Neuronal stem cell (in vitro differentiated cells): Measurements from ENCODE around the gene TOX2.

Source experiments
- DNase-seq: peaks from one replicate; pipeline ENCODE4 v3.0.0-alpha.2; 2013; ENCODE audit warnings: low spot score
- H2AFZ ChIP-seq: one replicate; pipeline ENCODE4 v1.6.1; 2013; ENCODE audit warnings: mild to moderate bottlenecking, low read length, inconsistent platforms
- H2AK5ac ChIP-seq: 2 replicates; pipeline ENCODE4 v1.6.1; 2013; ENCODE audit warnings: low read depth, mild to moderate bottlenecking, inconsistent platforms, low read length, moderate library complexity, mixed read lengths
- H2BK120ac ChIP-seq: 2 replicates; pipeline ENCODE4 v1.6.1; 2013; ENCODE audit warnings: low read depth, mild to moderate bottlenecking, inconsistent platforms, low read length, moderate library complexity, mixed read lengths
- H2BK12ac ChIP-seq: one replicate; pipeline ENCODE4 v1.6.1; 2013; ENCODE audit warnings: low read length, inconsistent platforms
- H2BK15ac ChIP-seq: 2 replicates; pipeline ENCODE4 v1.6.1; 2013; ENCODE audit warnings: mild to moderate bottlenecking, low read length, inconsistent platforms, mixed read lengths
- H2BK5ac ChIP-seq: one replicate; pipeline ENCODE4 v1.6.1; 2013; ENCODE audit warnings: inconsistent platforms, mild to moderate bottlenecking, low read length, moderate library complexity
- H3K14ac ChIP-seq: one replicate; pipeline ENCODE4 v1.6.1; 2013; ENCODE audit warnings: low read length, inconsistent platforms
- H3K18ac ChIP-seq: 2 replicates; pipeline ENCODE4 v1.6.1; 2013; ENCODE audit warnings: low read length, inconsistent platforms
- H3K23ac ChIP-seq: 2 replicates; pipeline ENCODE4 v1.6.1; 2013; ENCODE audit warnings: low read depth, mild to moderate bottlenecking, mixed read lengths, low read length, inconsistent platforms; ENCODE audit not compliant: poor library complexity
- H3K27ac ChIP-seq: replicated peaks from 3 replicates; pipeline ENCODE4 v1.5.1; 2013; ENCODE audit warnings: low read length, inconsistent platforms
- H3K27me3 ChIP-seq, 3 experiments: 2 replicates each; pipeline ENCODE4 v1.6.1; 2013; ENCODE audit warnings: low read length in 3 of 3, mild to moderate bottlenecking in 2 of 3, inconsistent platforms in 1 of 3, low read depth in 1 of 3, mixed read lengths in 1 of 3, moderate library complexity in 1 of 3; ENCODE audit not compliant: control insufficient read depth in 3 of 3, insufficient read depth in 3 of 3
- H3K36me3 ChIP-seq, 2 donors: replicated peaks in 1 of 2; 2 replicates each; pipeline ENCODE4 v1.6.1; 2013; ENCODE audit warnings: low read length in 2 of 2; ENCODE audit not compliant: control insufficient read depth in 2 of 2, insufficient read depth in 2 of 2
- H3K4ac ChIP-seq: 2 replicates; pipeline ENCODE4 v1.6.1; 2013; ENCODE audit warnings: inconsistent platforms, mild to moderate bottlenecking, low read length, moderate library complexity
- H3K4me1 ChIP-seq, 2 donors: 1 replicate in 1 of 2; 2 replicates in 1 of 2; pipeline ENCODE4 v1.6.1; 2013; ENCODE audit warnings: low read length in 2 of 2, low read depth in 1 of 2; ENCODE audit not compliant: control insufficient read depth in 2 of 2, insufficient read depth in 1 of 2
- H3K4me2 ChIP-seq: one replicate; pipeline ENCODE4 v1.6.1; 2013; ENCODE audit warnings: mild to moderate bottlenecking, low read length, inconsistent platforms; ENCODE audit not compliant: insufficient read depth, poor library complexity, severe bottlenecking
- H3K4me3 ChIP-seq, 2 donors: 2 replicates each; pipeline ENCODE4 v1.5.1; 2013; ENCODE audit warnings: low read length in 2 of 2, mild to moderate bottlenecking in 2 of 2, inconsistent platforms in 1 of 2, moderate library complexity in 1 of 2
- H3K79me1 ChIP-seq: one replicate; pipeline ENCODE4 v1.6.1; 2013; ENCODE audit warnings: low read depth, mild to moderate bottlenecking, inconsistent platforms, low read length, moderate library complexity
- H3K9ac ChIP-seq: one replicate; pipeline ENCODE4 v1.6.1; 2013; ENCODE audit warnings: mild to moderate bottlenecking, low read depth, low read length, inconsistent platforms; ENCODE audit not compliant: poor library complexity
- H3K9me3 ChIP-seq, 2 donors: replicated peaks in 1 of 2; 2 replicates each; pipeline versions ENCODE3 to v1.6.1; 2013; ENCODE audit warnings: low read length in 2 of 2, mild to moderate bottlenecking in 2 of 2, inconsistent platforms in 1 of 2, low read depth in 1 of 2, mixed read lengths in 1 of 2, moderate library complexity in 1 of 2; ENCODE audit not compliant: control insufficient read depth in 2 of 2, insufficient read depth in 1 of 2
- H4K8ac ChIP-seq: one replicate; pipeline ENCODE4 v1.6.1; 2013; ENCODE audit warnings: low read depth, mild to moderate bottlenecking, inconsistent platforms, low read length, moderate library complexity
- H4K91ac ChIP-seq: one replicate; pipeline ENCODE4 v1.6.1; 2013; ENCODE audit warnings: low read length, low read depth, mild to moderate bottlenecking, inconsistent platforms; ENCODE audit not compliant: poor library complexity
- WGBS, 2 donors: extraction: QIAGEN DNeasy Blood & Tissue Kit; methylation state at CpG; one replicate each; pipeline ENCODE4 v1.1.7; 2013; ENCODE audit warnings: missing lambda C conversion rate in 2 of 2, mixed read lengths in 1 of 2; ENCODE audit not compliant: insufficient read length in 2 of 2, insufficient replicate concordance in 1 of 2; ENCODE audit errors: extremely low coverage in 2 of 2; 5-methylcytosine and 5-hydroxymethylcytosine counted together

TOX2 gene

DNA sequence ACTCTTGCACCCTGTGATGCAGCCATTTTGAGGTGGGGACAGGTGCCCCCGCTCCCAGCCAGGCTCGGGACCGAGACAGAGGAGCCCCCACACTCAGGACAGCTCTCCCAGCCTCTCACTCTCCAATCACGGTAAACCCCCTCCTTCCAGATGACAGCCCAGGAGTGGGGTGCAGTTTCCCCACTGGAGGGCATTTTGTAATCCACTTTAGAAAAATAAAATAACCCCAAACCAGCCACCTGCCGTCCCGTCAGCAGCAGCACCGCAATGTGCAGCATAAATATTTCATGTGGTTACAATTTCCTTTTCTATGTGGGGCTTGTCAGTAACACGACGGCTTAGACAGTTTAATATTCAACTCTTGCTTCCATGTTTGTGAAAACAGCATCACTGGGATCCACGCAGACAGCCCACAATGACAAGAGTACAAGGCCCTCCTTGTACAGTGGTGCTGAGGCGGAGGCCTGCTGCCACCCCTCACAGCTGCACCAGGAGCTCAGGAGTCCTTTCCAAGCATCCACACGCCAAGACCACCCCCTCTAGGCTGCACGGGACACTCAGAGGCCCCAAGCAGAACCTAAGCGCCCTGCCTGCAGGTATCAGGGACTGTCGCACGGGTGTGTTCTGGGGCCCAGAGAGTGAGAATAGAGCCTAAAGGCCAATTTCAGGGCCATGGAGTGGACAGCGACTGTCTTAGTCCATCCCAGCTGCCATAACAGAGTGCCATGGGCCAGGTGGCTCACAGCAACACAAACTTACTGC, 155.7 kb downstream of the TOX2 start:
- no CpG with 5 or more reads among the region's 17 CpGs for WGBS, 2 donors

DNA sequence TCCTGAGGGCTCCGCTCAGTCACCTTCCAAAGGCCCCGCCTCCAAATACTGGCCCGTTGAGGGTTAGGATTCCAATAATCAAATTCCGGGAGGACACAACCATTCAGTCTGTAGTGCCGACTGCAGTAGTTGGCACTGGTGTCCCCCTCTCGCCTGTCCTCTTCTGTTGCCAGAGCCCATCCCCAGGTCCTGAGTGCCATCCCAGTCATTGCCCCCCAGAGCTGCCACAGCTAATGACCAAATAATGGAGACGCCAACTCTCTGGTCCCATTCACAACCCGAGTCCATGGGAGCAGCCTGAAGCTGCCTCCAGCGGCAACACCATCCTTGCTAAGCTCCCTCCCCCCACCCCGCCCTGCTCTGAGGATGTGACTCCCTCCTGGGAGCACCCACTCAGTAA, 156.4 kb downstream of the TOX2 start:
- Histone ChIP-seq H4K91ac (no peak overlapping the region), H2AK5ac (no peak overlapping the region), H3K9me3 (no peaks in the 10 kb centered on the region), H3K18ac (no peak overlapping the region), H2BK15ac (no peak overlapping the region), H3K79me1 (peaks cover 2% of the 10 kb centered on the region), H3K23ac (no peak overlapping the region), H3K4ac (no peak overlapping the region), H3K4me1 (peaks cover 0 to 3% of the 10 kb centered on the region in 2 donors), H3K27ac (no peak overlapping the region), H3K14ac (no peak overlapping the region), H3K4me2 (no peak overlapping the region), H4K8ac (no peak overlapping the region), H3K4me3 (no peak overlapping the region), H2BK120ac (no peak overlapping the region), H2BK12ac (no peak overlapping the region), H2BK5ac (no peak overlapping the region), H3K9ac (no peak overlapping the region), H3K36me3 (no peaks in the 10 kb centered on the region), H2AFZ (no peak overlapping the region), H3K27me3 (peaks cover 0 to 8% (median 2%) of the 10 kb centered on the region in 3 experiments)
- no peak for DNase-seq
- no CpG with 5 or more reads among the region's 10 CpGs for WGBS, 2 donors

More for the DNA sequence above, 155.7 kb downstream of the TOX2 start:
- H2BK12ac ChIP-seq = no peak overlapping the region
- no peak overlapping the region for H2AK5ac ChIP-seq
- no peak overlapping the region for H3K9ac ChIP-seq
- peak overlapping the region; percentile 57 for H3K14ac ChIP-seq
- H2BK15ac ChIP-seq = no peak overlapping the region
- H3K4me2 ChIP-seq = no peak overlapping the region
- H3K27me3 ChIP-seq = peaks cover 0 to 8% (median 2%) of the 10 kb centered on the region in 3 experiments
- H2BK120ac ChIP-seq = no peak overlapping the region
- no peak overlapping the region for H3K4ac ChIP-seq
- H2AFZ ChIP-seq = no peak overlapping the region
- no peaks in the 10 kb centered on the region for H3K9me3 ChIP-seq
- H2BK5ac ChIP-seq = no peak overlapping the region
- peaks cover 0 to 3% of the 10 kb centered on the region in 2 donors for H3K4me1 ChIP-seq
- H3K23ac ChIP-seq = peak overlapping the region; percentile 25
- H3K36me3 ChIP-seq = no peaks in the 10 kb centered on the region
- DNase-seq = no peak
- no peak overlapping the region for H3K18ac ChIP-seq
- no peak overlapping the region for H4K91ac ChIP-seq
- H4K8ac ChIP-seq = no peak overlapping the region
- no peak overlapping the region for H3K4me3 ChIP-seq
- H3K79me1 ChIP-seq = peaks cover 2% of the 10 kb centered on the region
- H3K27ac ChIP-seq = no peak overlapping the region

DNA sequence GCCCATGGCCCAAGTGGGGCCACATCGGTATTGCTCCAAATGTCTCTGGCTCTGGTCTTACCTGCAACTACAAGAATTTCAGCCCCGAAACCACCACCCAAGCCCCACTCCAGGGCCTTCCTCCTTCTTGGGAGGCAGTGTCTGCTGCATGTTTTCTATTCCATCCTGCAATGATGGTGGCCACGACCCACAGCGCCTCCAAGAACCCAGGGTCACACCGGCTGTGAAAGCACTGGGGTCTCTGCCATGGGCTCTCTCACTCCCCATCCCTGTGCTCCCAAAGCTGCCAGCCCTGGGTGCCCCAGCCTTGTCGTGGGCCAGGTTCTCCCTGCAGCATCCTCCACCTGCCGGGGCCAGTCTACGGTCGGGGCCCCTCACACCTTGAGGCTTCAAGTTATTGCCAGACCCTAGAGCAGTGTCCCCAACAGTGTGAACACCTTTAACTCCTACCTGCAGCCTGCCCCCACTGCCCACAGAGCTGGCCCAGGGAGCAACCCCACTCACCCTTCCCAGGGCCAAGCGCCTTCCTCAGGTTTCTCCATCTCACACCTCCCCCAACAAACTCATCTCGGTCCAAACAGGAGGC, 157.0 kb downstream of the TOX2 start:
- Histone ChIP-seq H3K9ac (no peak overlapping the region), H3K4me2 (no peak overlapping the region), H3K4me3 (no peak overlapping the region), H2BK15ac (no peak overlapping the region), H3K79me1 (peaks cover 2% of the 10 kb centered on the region), H2BK5ac (no peak overlapping the region), H4K91ac (no peak overlapping the region), H3K9me3 (no peaks in the 10 kb centered on the region), H2AFZ (no peak overlapping the region), H4K8ac (no peak overlapping the region), H3K4me1 (peaks cover 0 to 3% of the 10 kb centered on the region in 2 donors), H2BK120ac (no peak overlapping the region), H3K18ac (peak overlapping the region; percentile 41), H3K27me3 (peaks cover 0 to 8% (median 2%) of the 10 kb centered on the region in 3 experiments), H3K14ac (peak overlapping the region; percentile 75), H3K36me3 (no peaks in the 10 kb centered on the region), H2BK12ac (no peak overlapping the region), H3K4ac (no peak overlapping the region), H3K27ac (no peak overlapping the region), H2AK5ac (no peak overlapping the region), H3K23ac (peak overlapping the region; percentile 47)
- no CpG with 5 or more reads among the region's 11 CpGs for WGBS, 2 donors
- no peak for DNase-seq

DNA sequence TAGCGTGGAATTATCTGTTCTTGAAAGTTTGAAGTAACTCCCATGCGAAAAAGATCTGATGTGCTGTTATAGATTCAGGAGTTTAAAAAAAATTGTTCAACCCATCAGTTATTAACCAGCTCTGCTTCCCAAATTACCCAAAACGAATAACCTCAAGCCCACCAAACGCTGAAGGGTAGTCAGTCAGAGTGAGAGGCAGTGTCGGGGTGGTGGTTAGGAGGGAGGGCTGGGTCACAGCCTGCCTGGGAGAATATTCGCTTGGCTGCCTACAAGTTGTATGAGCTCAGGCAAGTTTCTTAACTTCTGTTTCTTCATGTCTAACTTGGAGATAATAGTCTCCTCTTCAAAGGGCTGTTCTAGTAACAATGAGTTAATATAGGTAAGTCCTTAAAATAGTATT, 157.7 kb downstream of the TOX2 start:
- Histone ChIP-seq H4K8ac (no peak overlapping the region), H3K9me3 (no peaks in the 10 kb centered on the region), H3K4me2 (no peak overlapping the region), H3K9ac (no peak overlapping the region), H3K4me3 (no peak overlapping the region), H2BK12ac (no peak overlapping the region), H3K27me3 (peaks cover 0 to 8% (median 2%) of the 10 kb centered on the region in 3 experiments), H3K27ac (no peak overlapping the region), H2BK120ac (no peak overlapping the region), H2AK5ac (no peak overlapping the region), H2BK15ac (no peak overlapping the region), H3K18ac (no peak overlapping the region), H3K79me1 (no peaks in the 10 kb centered on the region), H3K14ac (no peak overlapping the region), H3K4ac (no peak overlapping the region), H2BK5ac (no peak overlapping the region), H3K23ac (no peak overlapping the region), H3K4me1 (peaks cover 0 to 3% of the 10 kb centered on the region in 2 donors), H2AFZ (no peak overlapping the region), H3K36me3 (no peaks in the 10 kb centered on the region), H4K91ac (no peak overlapping the region)
- no CpG with 5 or more reads among the region's 6 CpGs for WGBS, 2 donors
- DNase-seq = no peak
